GM11168 (cell line): ENCODE results near the gene GC.
"Not testable (repeated sequence)": the region's sequence is repeated elsewhere in the genome, so short reads cannot be mapped to it uniquely, and the experiment has no call there.

Experiments
- in situ Hi-C: fragments of 300-500 bp; cut with MboI; formaldehyde crosslinking; loops from one replicate; pipeline ENCODE4 v1.12.0; 2022; ENCODE audit warnings: low sequenced_read_pairs; ENCODE audit not compliant: unreplicated experiment

GC gene, protein sequence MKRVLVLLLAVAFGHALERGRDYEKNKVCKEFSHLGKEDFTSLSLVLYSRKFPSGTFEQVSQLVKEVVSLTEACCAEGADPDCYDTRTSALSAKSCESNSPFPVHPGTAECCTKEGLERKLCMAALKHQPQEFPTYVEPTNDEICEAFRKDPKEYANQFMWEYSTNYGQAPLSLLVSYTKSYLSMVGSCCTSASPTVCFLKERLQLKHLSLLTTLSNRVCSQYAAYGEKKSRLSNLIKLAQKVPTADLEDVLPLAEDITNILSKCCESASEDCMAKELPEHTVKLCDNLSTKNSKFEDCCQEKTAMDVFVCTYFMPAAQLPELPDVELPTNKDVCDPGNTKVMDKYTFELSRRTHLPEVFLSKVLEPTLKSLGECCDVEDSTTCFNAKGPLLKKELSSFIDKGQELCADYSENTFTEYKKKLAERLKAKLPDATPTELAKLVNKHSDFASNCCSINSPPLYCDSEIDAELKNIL

DNA sequence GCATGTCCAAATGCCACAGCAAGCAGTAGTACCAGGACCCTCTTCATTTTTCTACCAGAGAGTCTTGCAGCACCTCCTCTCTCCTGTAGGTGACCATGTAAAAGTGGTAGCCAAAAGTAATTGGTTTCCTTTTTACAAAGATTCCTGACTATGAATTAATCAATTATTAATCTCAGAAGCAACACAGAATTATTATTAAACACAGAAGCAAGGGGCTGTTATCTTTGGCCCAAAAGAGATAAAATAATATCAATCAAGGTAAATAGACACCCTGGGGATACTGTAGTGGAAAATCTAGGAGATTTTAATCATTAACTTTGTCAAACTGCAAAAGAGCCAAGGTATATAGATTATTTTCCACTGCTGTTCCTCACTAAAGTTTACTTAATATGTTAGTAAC lies at the start of gene GC:
Gene GC, minus strand, starts transcription at position 108 of the 400 bp plus-strand sequence. Its CDS starts 61 bp downstream, at position 47.
- in situ Hi-C loops, result no loop called here

DNA sequence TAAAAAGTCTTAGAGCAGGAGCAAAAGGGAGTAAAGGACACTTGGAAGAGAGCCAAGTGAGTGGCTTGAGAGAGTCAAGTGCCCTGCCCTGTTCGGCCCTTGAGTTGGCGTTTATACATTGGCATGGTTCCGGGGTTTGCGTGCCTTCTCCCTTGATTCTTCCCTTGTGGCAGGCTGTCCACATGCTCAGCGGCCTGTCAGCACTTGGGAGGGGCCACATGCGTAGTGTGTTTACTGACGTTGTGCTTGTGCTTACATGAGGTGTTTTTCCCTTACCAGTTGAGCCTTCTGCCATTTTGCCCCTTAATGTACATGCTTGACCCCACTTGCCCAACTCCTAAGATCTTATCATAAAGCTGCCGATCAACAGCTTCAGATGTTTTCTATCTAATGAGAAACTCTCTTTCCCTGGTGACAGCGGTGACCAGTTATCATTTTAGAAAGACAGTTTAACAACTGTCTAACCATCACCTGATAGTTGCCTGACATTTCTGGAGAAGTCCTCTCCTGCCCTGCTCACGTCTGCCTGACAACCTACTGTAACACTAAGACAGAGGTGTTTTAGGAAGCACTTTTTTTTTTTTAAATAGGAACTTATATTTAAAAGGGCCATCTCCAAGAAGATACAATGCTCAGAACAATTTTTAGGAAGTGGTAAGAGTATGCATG lies 49.5 kb upstream of the GC start:
- in situ Hi-C loops, result no loop called here

DNA sequence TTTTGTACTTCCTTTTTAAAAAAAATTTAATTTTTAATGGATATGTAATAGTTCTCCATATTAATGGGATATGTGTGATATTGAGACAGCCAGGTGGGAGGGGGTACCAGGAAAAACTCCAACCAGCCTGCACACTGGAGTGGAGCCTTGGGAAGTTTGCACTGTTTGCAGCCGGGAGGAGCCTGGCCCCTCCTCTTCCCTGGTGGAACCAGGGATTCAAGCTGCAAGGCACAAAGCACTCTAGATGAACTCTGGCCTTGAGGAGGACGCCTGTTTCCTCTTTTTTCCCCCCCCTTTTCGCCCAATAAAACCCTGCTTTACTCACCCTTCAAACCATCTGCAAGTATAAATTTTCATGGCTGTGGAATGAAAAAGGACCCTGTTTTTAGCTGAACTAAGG lies 48.2 kb upstream of the GC start:
- in situ Hi-C loops, result no loop called here

DNA sequence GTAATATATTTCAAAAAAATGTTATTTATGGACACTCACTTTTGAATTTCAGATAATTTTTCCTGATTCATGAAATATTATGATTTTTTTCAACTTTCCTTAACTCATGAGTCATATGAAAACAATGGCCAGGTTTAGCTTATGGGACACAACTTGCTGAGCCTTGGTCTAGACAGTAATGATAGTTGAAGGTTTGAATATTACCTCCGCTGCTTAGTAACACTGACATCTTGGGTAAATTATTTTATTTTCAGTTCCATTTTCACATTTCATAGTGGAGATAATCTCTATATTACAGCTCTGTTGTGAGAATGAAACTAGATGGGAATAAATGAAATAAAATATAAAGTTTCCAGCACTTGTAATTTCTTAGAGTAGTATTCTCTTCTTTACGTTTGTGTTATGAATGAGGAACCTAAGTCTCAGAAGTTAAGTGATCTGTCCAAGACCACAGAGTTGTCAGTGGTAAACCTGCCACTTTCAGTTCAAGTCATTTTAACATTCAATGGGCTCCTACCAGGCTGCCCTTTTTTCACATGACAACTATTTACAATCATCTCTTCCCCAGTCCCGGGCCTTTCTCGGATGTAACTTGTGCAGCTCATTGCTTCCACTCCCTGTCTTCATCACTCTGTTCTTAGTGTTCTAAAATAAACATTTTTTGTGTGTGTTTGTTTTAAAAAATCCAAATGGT lies 46.8 kb upstream of the GC start:
- in situ Hi-C loops, result no loop called here

DNA sequence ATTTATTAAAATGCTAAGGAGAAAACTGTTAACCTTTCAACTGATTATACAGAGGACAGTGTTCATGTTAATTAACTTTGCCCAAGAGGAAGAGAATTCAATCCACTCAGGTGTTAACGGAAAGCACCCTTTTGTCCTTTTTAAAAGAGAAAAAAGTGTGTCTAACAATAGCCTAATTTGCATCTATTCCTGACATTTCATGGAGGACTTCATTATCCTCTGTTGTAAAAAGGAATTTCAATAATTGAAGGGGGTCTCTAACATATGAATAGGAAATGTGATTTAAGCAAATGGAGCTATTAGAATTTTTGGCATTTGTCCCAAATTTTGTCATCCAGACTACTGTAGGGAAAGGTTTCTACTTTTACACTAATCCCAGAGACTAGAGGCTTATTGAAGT lies 44.6 kb upstream of the GC start:
- in situ Hi-C loops, result no loop called here

DNA sequence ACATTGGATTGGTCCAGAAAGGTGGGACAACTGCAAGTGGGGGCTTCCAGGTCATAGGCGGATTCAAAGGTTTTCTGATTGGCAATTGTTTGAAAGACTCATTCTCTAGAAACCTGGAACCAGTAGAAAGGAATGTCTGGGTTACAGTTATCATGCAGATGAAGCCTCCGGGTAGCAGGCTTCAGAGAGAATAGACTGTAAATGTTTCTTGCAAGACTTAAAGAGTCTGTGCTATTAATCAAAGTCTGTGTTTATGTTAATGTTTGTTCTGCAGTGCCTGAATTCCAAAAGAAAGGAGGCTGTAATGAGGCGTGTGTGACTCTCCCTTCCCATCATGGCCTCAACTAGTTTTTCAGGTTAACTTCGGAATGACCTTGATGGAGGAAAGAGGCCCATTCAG lies 43.9 kb upstream of the GC start:
- in situ Hi-C loops, result no loop called here

DNA sequence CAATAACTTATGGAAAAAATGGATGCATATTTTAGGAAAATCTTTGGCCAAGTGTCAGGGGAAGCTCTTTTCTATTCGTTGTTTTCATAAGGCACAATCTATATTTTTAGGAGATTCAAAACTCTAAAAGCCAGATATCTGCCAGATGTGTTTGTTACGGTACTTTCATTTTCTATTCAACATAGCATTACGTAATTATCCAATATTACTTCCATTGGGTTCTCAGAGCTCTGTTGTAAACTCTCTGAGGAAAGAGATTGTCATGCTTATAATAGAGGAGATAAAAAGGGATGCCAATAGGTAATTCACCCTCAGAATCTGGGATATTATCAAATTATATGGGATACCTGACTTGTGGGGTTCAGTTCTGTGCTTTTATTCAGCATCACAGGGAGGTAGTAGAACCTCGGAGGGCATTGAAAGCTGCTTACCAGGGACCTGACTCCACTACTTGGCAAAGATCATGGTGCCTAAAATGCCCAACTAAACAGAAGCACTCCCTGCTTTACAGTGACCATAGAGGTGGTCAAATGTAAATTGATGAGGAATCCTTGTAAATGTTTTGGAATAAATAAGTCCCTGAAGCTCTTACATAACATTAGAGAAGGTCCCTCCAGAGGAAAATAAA lies 32.9 kb upstream of the GC start:
- in situ Hi-C loops, result no loop called here

DNA sequence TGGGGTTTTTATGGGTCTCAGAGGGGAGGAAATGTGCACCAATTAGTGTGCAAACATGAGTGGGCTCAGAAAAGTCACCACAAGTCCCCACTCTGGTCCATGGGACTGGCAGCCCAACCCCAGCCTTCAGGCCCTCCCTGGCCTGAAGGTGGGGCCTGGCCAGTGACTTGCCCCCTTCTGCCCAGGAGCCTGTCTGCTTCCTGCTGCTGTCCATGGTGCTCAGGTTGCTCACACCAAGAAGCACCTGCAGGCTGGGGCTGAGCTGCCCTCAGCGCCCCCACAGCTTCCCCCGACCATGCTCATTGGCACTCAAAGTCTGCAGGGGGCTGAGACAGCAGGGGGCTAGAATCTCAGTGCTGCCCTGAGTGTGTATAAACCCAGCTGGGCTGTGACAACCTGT lies 30.6 kb upstream of the GC start:
- in situ Hi-C loops, result no loop called here

DNA sequence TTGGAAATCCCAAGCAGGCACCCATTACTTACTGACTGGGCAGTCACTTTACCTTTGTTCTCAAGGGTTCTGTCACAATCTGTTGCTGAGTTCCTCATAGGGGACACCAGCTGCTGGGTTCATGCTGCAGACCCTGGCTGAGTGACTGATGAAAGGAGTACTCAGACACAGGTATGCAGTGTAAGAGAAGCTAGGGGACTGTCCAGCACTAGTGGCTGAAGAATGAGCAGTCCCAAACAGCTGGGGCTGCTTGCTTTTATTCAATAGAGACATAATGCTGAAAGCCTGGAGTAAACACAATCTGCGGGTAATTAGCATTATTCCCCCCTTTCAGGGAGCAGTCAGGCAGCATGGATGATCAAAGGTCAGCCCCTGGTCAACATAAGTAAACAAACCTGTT lies 25.9 kb upstream of the GC start:
- in situ Hi-C loops, result not testable (repeated sequence)

DNA sequence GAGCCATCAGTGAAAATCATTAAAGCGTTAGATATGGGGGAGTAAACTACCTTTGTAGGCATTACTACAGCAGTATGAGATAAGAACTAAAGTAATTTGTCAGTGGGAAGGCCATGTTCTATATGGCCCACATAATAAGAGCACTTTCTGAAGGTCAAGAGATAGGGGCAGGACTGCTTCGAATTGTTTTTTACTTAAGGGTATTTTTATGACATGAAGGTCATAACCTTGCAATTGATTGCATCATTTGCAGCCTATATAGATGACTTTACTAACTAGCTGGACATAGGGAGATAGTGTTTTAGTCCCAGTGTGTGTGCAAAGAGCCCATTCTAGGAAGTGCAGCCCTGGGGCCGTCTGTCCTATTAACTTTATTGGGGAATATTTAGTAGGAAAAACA lies 23.6 kb upstream of the GC start:
- in situ Hi-C loops, result no loop called here

DNA sequence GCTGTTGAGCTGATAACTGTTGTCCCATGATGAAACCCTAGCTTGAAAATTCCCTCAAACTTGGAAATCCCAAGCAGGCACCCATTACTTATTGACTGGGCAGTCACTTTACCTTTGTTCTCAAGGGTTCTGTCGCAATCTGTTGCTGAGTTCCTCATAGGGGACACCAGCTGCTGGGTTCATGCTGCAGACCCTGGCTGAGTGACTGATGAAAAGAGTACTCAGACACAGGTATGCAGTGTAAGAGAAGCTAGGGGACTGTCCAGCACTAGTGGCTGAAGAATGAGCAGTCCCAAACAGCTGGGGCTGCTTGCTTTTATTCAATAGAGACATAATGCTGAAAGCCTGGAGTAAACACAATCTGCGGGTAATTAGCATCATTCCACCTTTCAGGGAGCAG lies 21.4 kb upstream of the GC start:
- in situ Hi-C loops, result not testable (repeated sequence)

DNA sequence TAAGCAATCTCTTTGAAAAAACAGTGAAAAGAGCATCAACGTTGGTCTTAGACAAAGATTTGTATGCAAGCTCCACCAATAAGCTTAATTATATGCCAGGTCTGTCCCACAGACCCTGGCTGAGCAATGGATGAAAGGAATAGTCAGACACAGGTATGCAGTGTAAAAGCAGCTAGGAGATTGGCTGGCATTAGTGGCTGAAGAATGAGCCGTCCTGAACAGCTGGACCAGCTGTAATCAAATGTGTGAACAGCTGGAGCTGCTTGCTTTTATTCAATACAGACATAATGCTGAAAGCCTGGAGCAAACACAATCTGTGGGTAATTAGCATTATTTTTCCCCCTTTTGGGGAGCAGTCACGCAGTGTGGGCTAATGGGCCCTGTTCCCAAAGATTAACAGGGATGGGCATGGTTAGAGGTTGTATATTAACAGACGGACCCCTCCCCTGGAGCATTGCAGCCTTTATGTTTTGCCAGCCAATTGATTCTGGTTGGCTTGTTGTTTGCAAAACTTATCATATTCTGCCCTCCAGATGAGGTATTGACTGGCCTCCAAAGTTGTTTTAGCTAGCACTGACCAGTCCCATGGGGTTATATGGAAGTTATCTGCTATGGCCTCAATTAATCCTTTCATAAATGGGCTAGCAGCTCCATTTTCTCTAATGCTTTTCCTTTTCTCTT lies 20.3 kb upstream of the GC start:
- in situ Hi-C loops, result not testable (repeated sequence)

DNA sequence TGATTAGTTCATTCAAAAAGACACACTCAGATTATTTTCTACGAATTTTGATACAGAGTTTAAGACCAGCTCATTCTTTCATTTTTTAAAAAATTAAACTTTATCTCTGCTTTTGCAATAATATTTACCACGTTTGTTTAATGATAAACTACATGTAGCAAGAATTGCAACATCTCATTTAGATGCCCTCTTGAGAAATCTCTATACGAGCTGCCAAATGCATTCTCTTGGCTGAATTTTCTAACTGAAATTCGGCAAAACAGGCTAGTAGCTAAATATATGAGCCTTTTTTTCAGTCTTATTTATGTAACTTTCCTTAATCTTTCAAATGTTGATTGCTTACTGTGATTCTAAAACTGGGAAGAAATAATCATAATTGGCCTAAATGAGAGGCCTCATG lies 2.1 kb upstream of the GC start:
- in situ Hi-C loops, result no loop called here

DNA sequence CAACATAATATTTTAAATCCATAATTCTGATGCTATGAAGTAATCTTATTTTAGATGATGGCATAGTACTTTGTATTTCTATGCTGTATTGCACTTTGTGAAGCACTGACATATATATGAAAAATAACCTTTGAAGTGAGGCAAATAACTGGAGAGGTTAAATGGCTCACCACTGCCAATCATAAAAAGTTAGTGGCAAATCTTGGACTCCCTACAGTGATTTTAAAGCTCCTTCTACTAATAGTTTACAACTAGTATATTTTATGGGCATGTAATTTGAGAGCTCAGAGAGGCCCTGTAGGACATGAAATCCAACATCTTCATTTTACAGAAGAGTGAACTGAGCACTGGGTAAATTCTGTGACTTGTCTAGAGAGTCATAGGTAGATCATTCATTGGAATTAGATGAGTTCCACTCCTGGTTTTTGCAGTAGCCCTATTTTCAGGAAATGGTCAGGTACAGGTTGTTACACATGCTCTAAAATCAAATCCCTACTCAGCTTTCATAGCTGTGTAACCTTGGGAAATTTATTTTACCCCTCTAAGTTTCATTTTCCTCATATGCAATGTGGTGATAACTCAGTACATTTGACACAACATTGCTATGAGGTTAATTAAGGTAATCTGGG lies 804 bp upstream of the GC start:
- in situ Hi-C loops, result no loop called here

DNA sequence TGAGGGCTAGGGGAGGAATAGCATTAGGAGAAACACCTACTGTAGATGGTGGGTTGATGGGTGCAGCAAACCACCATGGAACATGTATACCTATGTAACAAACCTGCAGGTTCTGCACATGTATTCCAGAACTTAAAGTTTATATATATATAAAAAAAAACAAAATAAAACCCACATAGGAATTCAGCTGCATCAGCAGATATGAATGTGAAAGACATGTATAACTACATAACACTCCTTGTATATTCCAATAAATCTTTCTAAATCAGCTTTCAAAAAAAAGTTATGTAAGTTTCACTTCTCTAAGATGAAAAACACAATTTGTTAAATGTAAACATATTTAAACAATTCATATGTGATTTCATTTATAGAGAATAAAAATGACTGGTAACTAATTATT lies 6.0 kb downstream of the GC start:
- in situ Hi-C loops, result no loop called here

DNA sequence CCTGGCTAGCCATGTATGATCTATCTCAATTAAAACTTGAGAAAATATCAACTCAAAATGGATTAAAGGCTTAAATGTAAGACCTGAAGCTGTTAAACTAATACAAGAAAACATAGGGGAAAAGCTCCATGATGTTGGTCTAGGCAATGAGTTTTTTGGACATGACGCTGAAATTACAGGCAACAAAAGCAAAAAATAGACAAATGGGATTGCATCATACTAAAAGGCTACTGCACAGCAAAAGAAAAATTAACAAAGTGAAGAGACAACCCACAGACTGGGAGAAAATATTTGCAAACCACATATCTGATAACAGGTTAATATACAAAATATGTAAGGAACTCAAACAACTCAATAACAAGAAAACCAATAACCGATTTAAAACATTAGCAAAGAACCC lies 8.4 kb downstream of the GC start:
- in situ Hi-C loops, result no loop called here

DNA sequence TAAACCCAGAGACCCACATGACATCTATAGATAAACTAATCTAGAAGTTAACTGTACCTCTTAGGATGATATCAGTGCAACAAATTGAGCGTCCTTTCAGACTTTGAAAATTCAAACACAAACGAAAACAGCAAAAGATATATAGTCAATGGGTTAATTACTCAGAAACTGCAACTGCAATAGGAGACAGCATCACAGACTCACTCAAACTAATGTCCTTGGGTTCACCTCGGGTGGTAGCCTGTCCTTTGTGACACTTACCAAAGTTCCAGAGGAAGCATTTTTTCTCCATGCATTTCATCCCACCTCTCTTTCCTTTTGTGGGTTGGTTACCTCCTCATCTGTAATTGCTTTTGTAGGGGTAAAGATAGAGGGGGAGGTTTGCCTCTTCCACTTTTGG lies 9.7 kb downstream of the GC start:
- in situ Hi-C loops, result no loop called here

DNA sequence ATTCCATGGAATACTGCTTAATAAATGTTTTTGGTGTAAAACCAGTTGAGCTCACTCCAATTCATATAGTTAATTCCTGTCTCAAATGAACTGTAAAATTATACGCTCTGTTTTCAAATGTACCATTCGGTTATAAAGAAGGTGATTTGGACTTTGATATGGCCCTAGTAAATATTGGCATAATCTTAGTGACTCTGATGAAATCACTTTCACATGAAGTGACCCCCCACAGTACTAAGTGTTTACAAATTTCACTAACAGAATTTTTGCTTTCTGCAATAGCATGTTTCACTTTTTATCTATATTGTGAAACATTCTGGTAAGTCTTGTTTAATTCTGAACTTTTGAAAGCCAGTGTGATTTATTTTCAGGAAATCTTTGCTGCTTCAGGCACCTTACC lies 10.9 kb downstream of the GC start:
- in situ Hi-C loops, result no loop called here

DNA sequence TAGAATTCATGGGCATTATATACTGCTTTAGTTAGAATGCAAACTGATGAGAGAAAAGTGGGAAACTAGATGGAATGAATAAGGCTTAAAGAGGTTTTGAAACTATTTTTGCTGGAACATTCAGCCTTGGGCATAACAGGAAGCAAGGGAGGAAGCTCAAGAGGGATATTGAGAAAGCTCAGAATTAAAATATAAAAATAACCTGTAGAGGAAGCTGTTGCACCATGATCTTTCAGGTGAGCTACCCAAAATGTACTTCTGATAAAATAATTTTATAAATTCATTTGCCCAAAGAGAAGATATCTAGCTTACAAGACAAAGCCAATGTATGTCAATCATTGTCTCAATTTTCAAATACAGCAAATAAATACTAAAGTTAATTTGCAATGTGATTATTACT lies 11.3 kb downstream of the GC start:
- in situ Hi-C loops, result no loop called here

DNA sequence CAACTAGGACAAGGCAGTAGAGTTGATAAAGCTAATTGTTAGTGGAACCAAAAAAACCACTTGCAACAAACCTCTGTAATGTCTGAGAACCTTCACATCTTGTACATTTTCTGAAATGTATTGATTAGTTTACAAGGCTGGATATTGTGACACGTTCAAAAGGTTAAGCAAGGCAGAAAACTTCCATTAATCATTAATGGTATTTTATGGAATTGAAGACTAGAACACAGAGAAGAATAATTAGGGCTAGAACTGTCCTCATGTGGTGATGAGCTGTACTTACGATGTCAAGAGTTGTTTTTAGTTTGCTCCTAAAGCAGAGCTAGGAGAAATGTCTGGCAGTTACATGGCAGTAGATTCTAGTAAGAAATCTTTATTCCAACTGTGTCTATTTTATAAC lies 12.3 kb downstream of the GC start:
- in situ Hi-C loops, result no loop called here
